OCI-LY1 (cell line): ENCODE measurements around the gene DHDDS.

ENCODE experiments used
- H2AFZ ChIP-seq: fragments of 200-600 bp; sonication (generic), shearing (Covaris generic); 2 replicates; pipeline ENCODE4 v1.6.0; 2014; ENCODE audit warnings: antibody characterized with exemption, mild to moderate bottlenecking, low read length
- H3F3A ChIP-seq: fragments of 200-600 bp; sonication (generic), shearing (Covaris generic); 2 replicates; pipeline ENCODE4 v1.6.0; 2014; ENCODE audit warnings: mild to moderate bottlenecking, antibody characterized with exemption, low read length, moderate library complexity; ENCODE audit not compliant: insufficient read depth
- H3K27ac ChIP-seq: fragments of 200-600 bp; sonication (generic); 2 replicates; pipeline ENCODE4 v1.5.1; 2014; ENCODE audit warnings: low read length, mixed run types, mild to moderate bottlenecking, low read depth; ENCODE audit not compliant: poor library complexity, severe bottlenecking
- H3K27me3 ChIP-seq: fragments of 200-600 bp; sonication (generic); 2 replicates; pipeline ENCODE4 v1.6.0; 2014; ENCODE audit warnings: antibody characterized with exemption, mild to moderate bottlenecking, low read length, moderate library complexity; ENCODE audit not compliant: insufficient read depth
- H3K36me3 ChIP-seq: fragments of 200-600 bp; sonication (generic); 2 replicates; pipeline ENCODE4 v1.6.1; 2014; ENCODE audit warnings: mild to moderate bottlenecking, antibody characterized with exemption, low read length, moderate library complexity, mixed read lengths; ENCODE audit not compliant: insufficient read depth
- H3K4me1 ChIP-seq: fragments of 200-600 bp; sonication (generic); 2 replicates; pipeline ENCODE4 v1.5.1; 2014; ENCODE audit warnings: mild to moderate bottlenecking, low read length, moderate library complexity; ENCODE audit not compliant: insufficient read depth, severe bottlenecking
- H3K4me2 ChIP-seq: fragments of 200-600 bp; sonication (generic), shearing (Covaris generic); 2 replicates; pipeline ENCODE4 v1.6.1; 2014; ENCODE audit warnings: low read length
- H3K4me3 ChIP-seq: fragments of 200-600 bp; sonication (generic); 2 replicates; pipeline ENCODE4 v1.5.1; 2014; ENCODE audit warnings: low read length, low read depth, mild to moderate bottlenecking, mixed read lengths; ENCODE audit not compliant: poor library complexity, severe bottlenecking
- H3K79me2 ChIP-seq: fragments of 200-600 bp; shearing (Covaris generic); 2 replicates; pipeline ENCODE4 v1.6.1; 2016; ENCODE audit warnings: mixed run types, low read length, mixed read lengths; ENCODE audit not compliant: insufficient read depth
- H3K9ac ChIP-seq: fragments of 200-600 bp; sonication (generic), shearing (Covaris generic); 2 replicates; pipeline ENCODE4 v1.6.1; 2014; ENCODE audit warnings: mild to moderate bottlenecking, low read length, mixed read lengths
- H3K9me2 ChIP-seq: fragments of 200-600 bp; sonication (generic), shearing (Covaris generic); 2 replicates; pipeline ENCODE4 v1.6.1; 2014; ENCODE audit warnings: low read depth, mild to moderate bottlenecking, low read length, mixed read lengths
- H3K9me3 ChIP-seq: fragments of 200-600 bp; shearing (Covaris generic); 2 replicates; pipeline ENCODE4 v1.6.1; 2014; ENCODE audit warnings: low read length, mixed read lengths
- H4K20me1 ChIP-seq: fragments of 200-600 bp; sonication (generic), shearing (Covaris generic); 2 replicates; pipeline ENCODE4 v1.6.0; 2016; ENCODE audit warnings: mild to moderate bottlenecking, low read length; ENCODE audit not compliant: insufficient read depth
- CTCF ChIP-seq: fragments of 200-600 bp; sonication (generic), shearing (Covaris generic); IDR thresholded peaks from 2 replicates; pipeline ENCODE4 v1.5.1; 2017; ENCODE audit warnings: mild to moderate bottlenecking, antibody characterized with exemption, low read length, moderate library complexity, mixed read lengths
- EZH2 ChIP-seq: fragments of 200-600 bp; sonication (generic), shearing (Covaris generic); IDR thresholded peaks from 2 replicates; pipeline ENCODE4 v1.8.0; 2017; ENCODE audit warnings: borderline replicate concordance, mixed run types, mild to moderate bottlenecking, antibody characterized with exemption, low read length, moderate library complexity, mixed read lengths

DHDDS gene

GRCh38 chr1:26419494-26419893 is 12.6 kb upstream of the DHDDS start:
- H3K27ac ChIP-seq: no peak overlapping the region
- no peak overlapping the region for H2AFZ ChIP-seq
- no peaks in the 10 kb centered on the region for H3K79me2 ChIP-seq
- H3K27me3 ChIP-seq: peaks cover 5% of the 10 kb centered on the region; the same call in 1 of the 2 replicates
- no peak overlapping the region for H3K9ac ChIP-seq
- H3K4me3 ChIP-seq: no peak overlapping the region
- no peaks in the 10 kb centered on the region for H3K4me1 ChIP-seq
- no peak overlapping the region for H3K4me2 ChIP-seq
- H3K9me3 ChIP-seq: no peaks in the 10 kb centered on the region
- H3K9me2 ChIP-seq: no peaks in the 10 kb centered on the region
- TF ChIP-seq EZH2: no peak
- TF ChIP-seq CTCF: no peak
- no peaks in the 10 kb centered on the region for H4K20me1 ChIP-seq
- H3K36me3 ChIP-seq: no peaks in the 10 kb centered on the region
- H3F3A ChIP-seq: no peaks in the 10 kb centered on the region

GRCh38 chr1:26429721-26430120 is 2.4 kb upstream of the DHDDS start:
- no peak overlapping the region for H3K9ac ChIP-seq
- TF ChIP-seq EZH2 (no peak), CTCF (no peak)
- peaks cover 6% of the 10 kb centered on the region; the same call in 1 of the 2 replicates for H3K36me3 ChIP-seq

GRCh38 chr1:26432793-26433192 is 672 bp downstream of the DHDDS start:
- TF ChIP-seq EZH2: no peak
- TF ChIP-seq CTCF: no peak
- Histone ChIP-seq H3K27me3 (no peaks in the 10 kb centered on the region), H3K9me3 (no peaks in the 10 kb centered on the region), H3K9ac (peak overlapping the region; percentile 85), H3F3A (no peaks in the 10 kb centered on the region), H3K36me3 (peaks cover 16% of the 10 kb centered on the region), H3K4me2 (peak overlapping the region; percentile 85), H3K27ac (no peak overlapping the region), H3K4me1 (peaks cover 20% of the 10 kb centered on the region), H2AFZ (no peak overlapping the region), H4K20me1 (no peaks in the 10 kb centered on the region), H3K79me2 (no peaks in the 10 kb centered on the region), H3K9me2 (no peaks in the 10 kb centered on the region), H3K4me3 (peak overlapping the region; percentile 88)

More at GRCh38 chr1:26429721-26430120, 2.4 kb upstream of the DHDDS start:
- Histone ChIP-seq H3K79me2 (no peaks in the 10 kb centered on the region), H3K4me3 (no peak overlapping the region), H2AFZ (no peak overlapping the region), H3K9me2 (no peaks in the 10 kb centered on the region), H3K27ac (no peak overlapping the region), H3K4me1 (peaks cover 20% of the 10 kb centered on the region), H3K27me3 (no peaks in the 10 kb centered on the region), H3F3A (no peaks in the 10 kb centered on the region), H4K20me1 (no peaks in the 10 kb centered on the region), H3K9me3 (no peaks in the 10 kb centered on the region), H3K4me2 (no peak overlapping the region)
